ENCODE results near the gene IPO8.

- TF ChIP-seq CTCF (conservative IDR thresholded peaks at IDR 0.05) = no peak
- TF ChIP-seq ZFX (IDR thresholded peaks at IDR 0.05) = no peak
Observed at GRCh38 chr12:30661210-30661609, 34.5 kb downstream of the IPO8 start.

Measured in C4-2B (cell line).